Esophagus muscularis mucosa (tissue), 4 donors: ENCODE measurements around the gene CCZ1B. TPM values are rescaled to one million over a fixed set of nuclear protein-coding genes. Genes with fewer than 3 reads are reported as not detected.

Experiments
- total RNA-seq, 4 donors: library from RNA; depleted of rRNA; stranded (reverse); fragments of >200 nt; gene quantifications; one replicate each; pipeline versions ENCODE4 v1.1.0 to v1.2.1, GENCODE V29; 2016

The CCZ1B gene
- total RNA-seq, 4 donors from 2014 or later = 15.4 to 70.6 (median 38.0) TPM

Other genes with a start within 250 kb of the CCZ1B start
- 10 to 100 TPM; 41.5 to 57.4 (median 51.9) TPM for gene ZDHHC4, start 248.8 kb downstream of the CCZ1B start, total RNA-seq
- 10 to 100 TPM; 22.5 to 38.9 (median 33.5) TPM for gene INTS15, start 236.3 kb downstream of the CCZ1B start, total RNA-seq
- 10 to 100 TPM; 13.7 to 38.6 (median 23.6) TPM for gene ZNF853, start 210.7 kb downstream of the CCZ1B start, total RNA-seq
- gene ZNF316, start 189.0 kb downstream of the CCZ1B start, total RNA-seq = 10 to 100 TPM; 24.0 to 38.9 (median 30.8) TPM
- gene ZNF12, start 119.3 kb downstream of the CCZ1B start, total RNA-seq = 10 to 100 TPM; 19.4 to 25.6 (median 23.5) TPM
- gene RSPH10B2, start 72.2 kb downstream of the CCZ1B start, total RNA-seq = under 1 TPM in 1 of 4 donors, not detected in 3; 0.26 TPM